ENCODE results near the gene FOXL3. TPM values are rescaled to one million over a fixed set of nuclear protein-coding genes. Genes with fewer than 3 reads are reported as not detected.

FOXL3 gene
- polyA plus RNA-seq, 1 of the 3 experiments (the other 2 are of a cell fraction), result not detected

- no peaks in the 10 kb centered on the region for H3K9me2 ChIP-seq
- H2AFZ ChIP-seq (ENCODE audit: low read depth), result no peak overlapping the region
- no peak overlapping the region for H3K27ac ChIP-seq (ENCODE audit: low read depth in 2 of 2, low read length in 1 of 2)
- H3K27me3 ChIP-seq (ENCODE audit: insufficient read depth), result peaks cover 88% of the 10 kb centered on the region
- no peaks in the 10 kb centered on the region for H3K4me1 ChIP-seq (ENCODE audit: control insufficient read depth in 1 of 2, insufficient read depth in 2 of 2, low read depth in 1 of 2, low read length in 1 of 2)
- no peaks in the 10 kb centered on the region for H3K36me3 ChIP-seq (replicated peaks in 1 of 2; ENCODE audit: control insufficient read depth in 1 of 2, insufficient read depth in 2 of 2, low read length in 1 of 2)
- no peaks in the 10 kb centered on the region for H3K79me2 ChIP-seq (ENCODE audit: insufficient read depth)
- H3K4me2 ChIP-seq, result no peak overlapping the region
- H3K4me3 ChIP-seq (ENCODE audit: low read depth in 2 of 2, low read length in 1 of 2), result no peak overlapping the region
- 53% methylated on average over 17 of the region's 18 CpGs for WGBS (ENCODE audit: low lambda C conversion rate)
- ChIA-PET CTCF (no interaction called here), POLR2A (no interaction called here)
- no peaks in the 10 kb centered on the region; the same call in 1 of the 2 replicates for H4K20me1 ChIP-seq (ENCODE audit: insufficient read depth)
- no peak overlapping the region for H3K9ac ChIP-seq
- no peaks in the 10 kb centered on the region for H3K9me3 ChIP-seq
- no peak for DNase-seq
- TF ChIP-seq EZH2phosphoT487 (IDR thresholded peaks at IDR 0.05; ENCODE audit: borderline replicate concordance, low read depth), result no peak
- H3F3A ChIP-seq (replicated peaks; ENCODE audit: insufficient read depth), result no peaks in the 10 kb centered on the region
These were observed 3.7 kb upstream of the FOXL3 start for GRCh38 chr7:286266-286665.

GRCh38 chr7:288671-289101 is 1.3 kb upstream of the FOXL3 start:
- POLR2A ChIA-PET, result no interaction called here
- Histone ChIP-seq H3K9me2 (no peaks in the 10 kb centered on the region), H3K27me3 (ENCODE audit: insufficient read depth) (peaks cover 98% of the 10 kb centered on the region), H3K4me3 (ENCODE audit: low read depth in 2 of 2, low read length in 1 of 2) (no peak overlapping the region), H3F3A (replicated peaks; ENCODE audit: insufficient read depth) (no peaks in the 10 kb centered on the region), H3K9ac (no peak overlapping the region), H3K27ac (ENCODE audit: low read depth in 2 of 2, low read length in 1 of 2) (no peak overlapping the region), H3K4me2 (no peak overlapping the region), H3K36me3 (replicated peaks in 1 of 2; ENCODE audit: control insufficient read depth in 1 of 2, insufficient read depth in 2 of 2, low read length in 1 of 2) (no peaks in the 10 kb centered on the region), H4K20me1 (ENCODE audit: insufficient read depth) (no peaks in the 10 kb centered on the region; the same call in 1 of the 2 replicates), H3K9me3 (no peaks in the 10 kb centered on the region), H3K4me1 (ENCODE audit: control insufficient read depth in 1 of 2, insufficient read depth in 2 of 2, low read depth in 1 of 2, low read length in 1 of 2) (no peaks in the 10 kb centered on the region), H3K79me2 (ENCODE audit: insufficient read depth) (no peaks in the 10 kb centered on the region), H2AFZ (ENCODE audit: low read depth) (no peak overlapping the region)
- peak; percentile 75; the same call in 1 of the 2 replicates for TF ChIP-seq EZH2phosphoT487 (IDR thresholded peaks at IDR 0.05; ENCODE audit: borderline replicate concordance, low read depth)
- TF ChIP-seq GABPA (IDR thresholded peaks at IDR 0.05; ENCODE audit: low read depth), result no peak
- WGBS (ENCODE audit: low lambda C conversion rate), result 4% methylated on average over 14 of the region's 14 CpGs
- DNase-seq, result no peak
- CTCF ChIA-PET, result interaction anchor here (2.7 kb wide), 1 partner anchor 21 kb away, joined by 10 read pairs; no protein-coding TSS in a partner anchor

- Histone ChIP-seq H3K36me3 (replicated peaks in 1 of 2; ENCODE audit: control insufficient read depth in 1 of 2, insufficient read depth in 2 of 2, low read length in 1 of 2) (no peaks in the 10 kb centered on the region), H3F3A (replicated peaks; ENCODE audit: insufficient read depth) (no peaks in the 10 kb centered on the region)
- TF ChIP-seq PBX3 (IDR thresholded peaks at IDR 0.05) (no peak), RFX5 (IDR thresholded peaks at IDR 0.05; ENCODE audit: low read length) (no peak), USF2 (IDR thresholded peaks at IDR 0.05; ENCODE audit: borderline replicate concordance, low read depth, low read length) (no peak), SIN3A (IDR thresholded peaks at IDR 0.05; ENCODE audit: borderline replicate concordance, low read depth, low read length) (no peak), TAF1 (IDR thresholded peaks at IDR 0.05; ENCODE audit: borderline replicate concordance, low read depth, low read length) (no peak), RAD21 (IDR thresholded peaks at IDR 0.05; ENCODE audit: low read length) (no peak), REST (IDR thresholded peaks at IDR 0.05; ENCODE audit: low read depth, low read length) (no peak), ELF1 (IDR thresholded peaks at IDR 0.05) (no peak), CTCF (IDR thresholded peaks at IDR 0.05) (no peak), TEAD4 (IDR thresholded peaks at IDR 0.05; ENCODE audit: borderline replicate concordance, insufficient read depth) (no peak), POLR2AphosphoS5 (IDR thresholded peaks at IDR 0.05; ENCODE audit: low read depth, low read length) (no peak)
These were observed 688 bp upstream of the FOXL3 start for GRCh38 chr7:289209-289755.

More at GRCh38 chr7:289209-289755, 688 bp upstream of the FOXL3 start:
- 16% methylated on average over 29 of the region's 46 CpGs for WGBS (ENCODE audit: low lambda C conversion rate)
- Histone ChIP-seq H3K9ac (no peak overlapping the region), H2AFZ (ENCODE audit: low read depth) (no peak overlapping the region), H3K9me2 (no peaks in the 10 kb centered on the region), H3K79me2 (ENCODE audit: insufficient read depth) (no peaks in the 10 kb centered on the region), H3K27me3 (ENCODE audit: insufficient read depth) (peaks cover 98% of the 10 kb centered on the region), H3K4me3 (ENCODE audit: low read depth in 2 of 2, low read length in 1 of 2) (no peak overlapping the region), H3K27ac (ENCODE audit: low read depth in 2 of 2, low read length in 1 of 2) (no peak overlapping the region), H3K4me1 (ENCODE audit: control insufficient read depth in 1 of 2, insufficient read depth in 2 of 2, low read depth in 1 of 2, low read length in 1 of 2) (no peaks in the 10 kb centered on the region), H3K4me2 (no peak overlapping the region), H4K20me1 (ENCODE audit: insufficient read depth) (no peaks in the 10 kb centered on the region; the same call in 1 of the 2 replicates), H3K9me3 (no peaks in the 10 kb centered on the region)
- CTCF ChIA-PET, result interaction anchor here (2.7 kb wide), 1 partner anchor 22 kb away, joined by 10 read pairs; no protein-coding TSS in a partner anchor
- DNase-seq, result peak; percentile 60
- POLR2A ChIA-PET, result no interaction called here
